NCI-H460 (cell line): Measurements from ENCODE around the gene SARNP. TPM values are rescaled to one million over a fixed set of nuclear protein-coding genes. Genes with fewer than 3 reads are reported as not detected.

ENCODE experiments used
- DNase-seq: peaks from one replicate; pipeline ENCODE4 v3.0.0-alpha.2; 2016; ENCODE audit warnings: low read depth; ENCODE audit errors: extremely low read depth
- total RNA-seq: library from RNA; depleted of rRNA; stranded (reverse); fragments of >200 nt; shearing (Covaris generic); gene quantifications from 2 replicates; pipeline ENCODE4 v1.2.3, GENCODE V29; 2014

Gene SARNP
- total RNA-seq, 1 experiment from 2014 or later, result 122 TPM

- DNase-seq, result no peak
Measured at GRCh38 chr12:55745361-55746173, 72.0 kb downstream of the SARNP start.

GRCh38 chr12:55744340-55745030 is 73.0 kb downstream of the SARNP start:
- DNase-seq, result no peak

- peak; percentile 41 for DNase-seq
Measured at GRCh38 chr12:55743406-55744339, 73.9 kb downstream of the SARNP start.

GRCh38 chr12:55742719-55743405 is 74.7 kb downstream of the SARNP start, which contains the start of gene GDF11:
Gene GDF11, plus strand, starts transcription at chr12:55743122. Its CDS starts 195 bp downstream, at chr12:55743317.
- peak; percentile 69 for DNase-seq

GRCh38 chr12:55741931-55742680 is 75.4 kb downstream of the SARNP start:
- no peak for DNase-seq

- DNase-seq, result no peak
Measured at GRCh38 chr12:55739025-55739378, 78.5 kb downstream of the SARNP start.

- DNase-seq, result peak; percentile 83
Measured at GRCh38 chr12:55738123-55739024, 79.2 kb downstream of the SARNP start.

- no peak for DNase-seq
Measured at GRCh38 chr12:55737581-55738122, 79.9 kb downstream of the SARNP start.

- peak; percentile 50 for DNase-seq
Measured at GRCh38 chr12:55736780-55737580, 80.5 kb downstream of the SARNP start.

- no peak for DNase-seq
Measured at GRCh38 chr12:55736076-55736475, 81.4 kb downstream of the SARNP start.

- no peak for DNase-seq
Measured at GRCh38 chr12:55734595-55734994, 82.9 kb downstream of the SARNP start.

GRCh38 chr12:55733858-55734257 is 83.7 kb downstream of the SARNP start:
- no peak for DNase-seq

GRCh38 chr12:55733021-55733555 is 84.4 kb downstream of the SARNP start:
- no peak for DNase-seq

- DNase-seq, result no peak
Measured at GRCh38 chr12:55732288-55732687, 85.2 kb downstream of the SARNP start.

GRCh38 chr12:55729819-55730818 is 87.4 kb downstream of the SARNP start:
- DNase-seq, result no peak
